Adrenal gland (tissue), 12 donors: ENCODE data around the gene BMP6. TPM values are rescaled to one million over a fixed set of nuclear protein-coding genes. Genes with fewer than 3 reads are reported as not detected.

Source experiments
- DNase-seq, 7 donors: peaks; one replicate each; pipeline ENCODE4 v3.0.0-alpha.2; 2019 to 2020
- H3K27ac ChIP-seq, 5 donors: fragments of 200-600 bp; sonication (generic) in 4 of 5; 1 replicate in 3 of 5; 2 replicates in 2 of 5; pipeline versions ENCODE4 v1.5.1 to v1.8.0; 2016 to 2020; ENCODE audit warnings: mild to moderate bottlenecking in 1 of 5
- H3K27me3 ChIP-seq: fragments of 200-600 bp; 2 replicates; pipeline ENCODE4 v1.8.0; 2021
- H3K36me3 ChIP-seq, 2 donors: fragments of 200-600 bp; replicated peaks in 1 of 2; 1 replicate in 1 of 2; 2 replicates in 1 of 2; pipeline versions ENCODE4 v1.5.1 to v1.8.0; 2018 to 2022
- H3K4me1 ChIP-seq, 2 donors: fragments of 200-600 bp; replicated peaks in 1 of 2; 1 replicate in 1 of 2; 2 replicates in 1 of 2; pipeline versions ENCODE4 v1.5.1 to v1.8.0; 2018 to 2021
- H3K4me3 ChIP-seq, 4 donors: fragments of 200-600 bp; sonication (generic) in 3 of 4; one replicate each; pipeline ENCODE4 v1.5.1; 2016 to 2018
- H3K9me3 ChIP-seq, 3 donors: fragments of 200-600 bp; sonication (generic) in 1 of 3; replicated peaks in 1 of 3; 1 replicate in 2 of 3; 2 replicates in 1 of 3; pipeline versions ENCODE4 v1.5.1 to v1.8.0; 2016 to 2021
- CTCF ChIP-seq, 6 experiments: fragments of 450-650 bp in 4 of 6; fragments of 200-600 bp in 2 of 6; sonication (generic) in 1 of 6; IDR thresholded peaks; 1 replicate in 5 of 6; 2 replicates in 1 of 6; pipeline versions ENCODE4 v1.5.1 to v1.8.0; 2016 to 2021; ENCODE audit warnings: antibody characterized with exemption in 6 of 6, mild to moderate bottlenecking in 2 of 6, moderate library complexity in 1 of 6
- POLR2A ChIP-seq, 2 donors: fragments of 450-650 bp; IDR thresholded peaks; one replicate each; pipeline ENCODE4 v1.6.1; 2017; ENCODE audit warnings: antibody characterized with exemption in 2 of 2, mild to moderate bottlenecking in 2 of 2, moderate library complexity in 1 of 2
- WGBS, 4 donors: extraction: QIAGEN DNeasy Blood & Tissue Kit in 2 of 4; methylation state at CpG; one replicate each; pipeline versions ENCODE4 v1.1.5 to v1.1.7; 2013 to 2017; 5-methylcytosine and 5-hydroxymethylcytosine counted together
- intact Hi-C, 2 donors: fragments of 100-400 bp; cut with DNase I; formaldehyde crosslinking; loops; one replicate each; pipeline versions ENCODE4 v1.14.1 to v1.15.0; 2022 to 2023
- polyA plus RNA-seq, 3 donors: library from polyadenylated mRNA; stranded (reverse); fragments of 200-250 nt in 2 of 3; fragments of 350-450 nt in 1 of 3; fragmentation: Illumina TruSeq in 1 of 3; extraction: RNeasy Lipid Tissue Mini Kit (QIAGEN cat#74804) in 1 of 3; gene quantifications; one replicate each; pipeline ENCODE4 v1.2.3, GENCODE V29; 2013 to 2014
- total RNA-seq, 9 donors: library from RNA; depleted of rRNA in 4 of 9; stranded (reverse); fragments of >200 nt in 4 of 9; fragments of 120-200 nt in 1 of 9; fragmentation: NEBNext Ultra II Directional in 1 of 9; extraction: Animal tissue kit (Norgen Biotek cat#: 25700) in 1 of 9; gene quantifications; one replicate each; pipeline versions ENCODE4 v1.1.0 to v1.2.4, GENCODE V29; 2013 to 2023
- donor health status: healthy with polysubstance abuse.
- donor health status: Bipolar disorder and iron deficiency.
- donor health status: DM: yes; HTN: yes; CAD: no.
- donor health status: DM: no; HTN: no; CAD: no.
- donor health status: DM: no; HTN: no; CAD: no.
- donor health status: DM: yes; HTN: yes; CAD: no.

Gene BMP6
- total and polyA plus RNA-seq, 12 donors: 1.4 to 17.0 (median 4.2) TPM

GRCh38 chr6:7693827-7694226, 32.1 kb upstream of the BMP6 start:
- 83 to 90% (median 84%) methylated on average over 10 of the region's 10 CpGs for WGBS, 4 donors
- H3K4me3 ChIP-seq: no peak overlapping the region
- H3K4me1 ChIP-seq: peaks cover 9 to 14% of the 10 kb centered on the region in 2 donors
- no peak overlapping the region for H3K27ac ChIP-seq
- H3K27me3 ChIP-seq: no peaks in the 10 kb centered on the region
- DNase-seq: no peak
- H3K9me3 ChIP-seq: no peaks in the 10 kb centered on the region
- intact Hi-C loops: no loop called here
- H3K36me3 ChIP-seq: no peaks in the 10 kb centered on the region
- no peak for TF ChIP-seq CTCF (IDR thresholded peaks at IDR 0.05)

DNA sequence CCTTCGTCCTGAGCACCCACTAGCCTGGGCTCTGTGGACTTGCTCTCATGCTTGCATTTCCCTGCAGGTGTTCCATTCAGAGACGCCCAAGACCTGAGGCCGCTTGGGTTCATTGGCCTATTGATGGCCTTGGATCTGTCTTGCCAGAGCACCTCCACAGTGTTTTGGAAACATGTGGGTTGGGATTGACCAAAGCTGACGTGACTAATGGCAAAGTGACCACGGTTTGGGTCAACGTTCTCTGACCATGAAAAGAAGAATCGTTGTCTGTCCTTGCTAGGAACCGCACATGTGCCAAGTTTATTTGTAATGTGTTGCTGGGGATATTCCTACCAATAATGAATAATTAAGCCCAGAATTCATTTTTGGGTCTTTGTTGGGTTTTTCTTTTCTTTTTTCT, 29.8 kb upstream of the BMP6 start:
- no peaks in the 10 kb centered on the region for H3K9me3 ChIP-seq
- intact Hi-C loops: no loop called here
- peak; percentile 40 to 77 (median 70) for DNase-seq
- no peaks in the 10 kb centered on the region for H3K27me3 ChIP-seq
- H3K36me3 ChIP-seq: no peaks in the 10 kb centered on the region
- no peak overlapping the region for H3K27ac ChIP-seq
- no peak overlapping the region for H3K4me3 ChIP-seq
- peaks cover 9 to 14% of the 10 kb centered on the region in 2 donors for H3K4me1 ChIP-seq
- TF ChIP-seq POLR2A (IDR thresholded peaks at IDR 0.05) (no peak), CTCF (IDR thresholded peaks at IDR 0.05) (no peak)
- WGBS, 4 donors: 53 to 69% (median 56%) methylated on average over 7 to 8 of the region's 8 CpGs

DNA sequence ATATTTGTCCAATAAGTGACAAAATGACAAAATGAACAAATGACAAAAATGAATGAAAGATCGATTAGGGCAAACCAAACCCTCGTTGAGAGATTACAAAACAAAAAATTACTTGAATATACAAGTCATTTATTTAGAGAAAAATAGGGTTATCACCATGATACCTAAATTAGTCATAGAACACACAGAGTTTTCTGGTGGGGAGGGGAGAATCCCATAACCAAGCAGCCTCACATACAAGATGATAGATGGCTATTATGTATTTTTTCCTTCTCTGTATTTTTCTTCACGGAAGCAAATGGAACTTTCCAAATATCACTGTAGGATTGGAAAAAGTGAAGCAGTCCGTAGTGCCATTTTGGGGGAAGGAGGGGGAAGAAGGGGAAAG, 28.5 kb upstream of the BMP6 start:
- no peak for TF ChIP-seq POLR2A (IDR thresholded peaks at IDR 0.05)
- no peak for TF ChIP-seq CTCF (IDR thresholded peaks at IDR 0.05)
- Histone ChIP-seq H3K4me1 (peaks cover 9 to 14% of the 10 kb centered on the region in 2 donors), H3K4me3 (peak overlapping the region in 1 of 4 donors; percentile 35), H3K27ac (peak overlapping the region in 4 of 5 donors; percentile 44 to 86 (median 66)), H3K9me3 (peaks cover 0 to 5% (median 0%) of the 10 kb centered on the region in 3 donors), H3K36me3 (no peaks in the 10 kb centered on the region), H3K27me3 (no peaks in the 10 kb centered on the region)
- intact Hi-C loops: no loop called here
- DNase-seq: peak in 1 of 7 donors; percentile 31
- 42 to 54% (median 50%) methylated on average over 4 of the region's 4 CpGs for WGBS, 4 donors

- peaks cover 9 to 14% of the 10 kb centered on the region in 2 donors for H3K4me1 ChIP-seq
- TF ChIP-seq POLR2A (IDR thresholded peaks at IDR 0.05) (no peak), CTCF (IDR thresholded peaks at IDR 0.05) (no peak)
- intact Hi-C loops: no loop called here
- WGBS, 4 donors: 17 to 25% (median 19%) methylated on average over 12 of the region's 12 CpGs
- peak overlapping the region in 1 of 4 donors; percentile 35 for H3K4me3 ChIP-seq
- DNase-seq: peak; percentile 49 to 80 (median 69)
- H3K9me3 ChIP-seq: peaks cover 0 to 5% (median 0%) of the 10 kb centered on the region in 3 donors
- H3K27me3 ChIP-seq: no peaks in the 10 kb centered on the region
- H3K36me3 ChIP-seq: no peaks in the 10 kb centered on the region
- H3K27ac ChIP-seq: peak overlapping the region in 4 of 5 donors; percentile 44 to 86 (median 66)
These were observed 27.9 kb upstream of the BMP6 start for GRCh38 chr6:7697820-7698623.
